ENCODE data around the gene ABCF2. TPM values are rescaled to one million over a fixed set of nuclear protein-coding genes. Genes with fewer than 3 reads are reported as not detected.

ABCF2 gene
- total and polyA plus RNA-seq, 4 donors = 6.3 to 15.6 (median 10.5) TPM

DNA sequence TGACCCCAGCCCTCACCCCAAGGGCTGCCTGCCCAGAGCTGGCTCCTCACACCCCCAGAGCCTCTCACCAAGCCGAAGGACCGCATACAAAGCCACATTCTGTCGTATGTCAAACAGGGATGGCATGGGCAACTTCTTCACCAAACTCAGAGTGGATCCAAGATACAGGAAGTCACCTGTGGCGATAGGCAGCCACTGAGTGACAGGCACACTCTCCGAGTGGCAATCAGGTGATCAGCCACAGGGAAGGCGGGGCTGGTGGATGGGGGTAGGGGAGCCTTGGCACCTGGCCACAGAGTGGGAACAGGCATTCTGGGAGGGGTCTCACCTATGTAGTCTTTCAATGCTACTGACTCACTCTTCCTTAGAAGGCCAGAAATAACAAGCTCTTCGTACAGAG, 32.8 kb downstream of the ABCF2 start:
- H3K4me3 ChIP-seq (ENCODE audit: low read depth in 1 of 3, low read length in 3 of 3) = no peak overlapping the region
- H3K27ac ChIP-seq (ENCODE audit: low read depth in 1 of 2, low read length in 2 of 2) = no peak overlapping the region
- no peaks in the 10 kb centered on the region for H3K9me3 ChIP-seq (ENCODE audit: control insufficient read depth in 4 of 4, low read length in 3 of 4)
- no peak overlapping the region for H3K9ac ChIP-seq (ENCODE audit: low read depth in 1 of 2, low read length in 2 of 2)
- TF ChIP-seq REST (IDR thresholded peaks at IDR 0.05) (no peak), HNF4A (conservative IDR thresholded peaks at IDR 0.05) (no peak), SP1 (IDR thresholded peaks at IDR 0.05) (no peak), HNF4G (IDR thresholded peaks at IDR 0.05) (no peak), TAF1 (conservative IDR thresholded peaks at IDR 0.05) (no peak), JUND (IDR thresholded peaks at IDR 0.05) (no peak), FOXA1 (IDR thresholded peaks at IDR 0.05) (no peak), FOXA2 (IDR thresholded peaks at IDR 0.05) (no peak), GABPA (IDR thresholded peaks at IDR 0.05 in 1 of 2, conservative IDR thresholded peaks at IDR 0.05 in 1 of 2) (no peak)
- TF ChIP-seq, protein P1, sequence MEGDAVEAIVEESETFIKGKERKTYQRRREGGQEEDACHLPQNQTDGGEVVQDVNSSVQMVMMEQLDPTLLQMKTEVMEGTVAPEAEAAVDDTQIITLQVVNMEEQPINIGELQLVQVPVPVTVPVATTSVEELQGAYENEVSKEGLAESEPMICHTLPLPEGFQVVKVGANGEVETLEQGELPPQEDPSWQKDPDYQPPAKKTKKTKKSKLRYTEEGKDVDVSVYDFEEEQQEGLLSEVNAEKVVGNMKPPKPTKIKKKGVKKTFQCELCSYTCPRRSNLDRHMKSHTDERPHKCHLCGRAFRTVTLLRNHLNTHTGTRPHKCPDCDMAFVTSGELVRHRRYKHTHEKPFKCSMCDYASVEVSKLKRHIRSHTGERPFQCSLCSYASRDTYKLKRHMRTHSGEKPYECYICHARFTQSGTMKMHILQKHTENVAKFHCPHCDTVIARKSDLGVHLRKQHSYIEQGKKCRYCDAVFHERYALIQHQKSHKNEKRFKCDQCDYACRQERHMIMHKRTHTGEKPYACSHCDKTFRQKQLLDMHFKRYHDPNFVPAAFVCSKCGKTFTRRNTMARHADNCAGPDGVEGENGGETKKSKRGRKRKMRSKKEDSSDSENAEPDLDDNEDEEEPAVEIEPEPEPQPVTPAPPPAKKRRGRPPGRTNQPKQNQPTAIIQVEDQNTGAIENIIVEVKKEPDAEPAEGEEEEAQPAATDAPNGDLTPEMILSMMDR (IDR thresholded peaks at IDR 0.05; ENCODE audit: low read depth, low read length, missing input control) = no peak
- H3K27me3 ChIP-seq (ENCODE audit: control insufficient read depth in 4 of 4, insufficient read depth in 4 of 4, low read length in 3 of 4) = peaks cover 0 to 9% (median under 1%) of the 10 kb centered on the region in 4 donors
- WGBS = 73% methylated on average over 7 of the region's 7 CpGs
- no peak for DNase-seq (ENCODE audit: low spot score)
- H3K4me1 ChIP-seq (ENCODE audit: control insufficient read depth in 4 of 4, insufficient read depth in 4 of 4, low read length in 3 of 4) = no peaks in the 10 kb centered on the region
- no peaks in the 10 kb centered on the region for H3K36me3 ChIP-seq (ENCODE audit: control insufficient read depth in 4 of 4, insufficient read depth in 3 of 4, low read depth in 1 of 4, low read length in 3 of 4)

GRCh38 chr7:151193203-151193978, 33.6 kb downstream of the ABCF2 start:
- Histone ChIP-seq H3K9ac (ENCODE audit: low read depth in 1 of 2, low read length in 2 of 2) (no peak overlapping the region), H3K27ac (ENCODE audit: low read depth in 1 of 2, low read length in 2 of 2) (no peak overlapping the region), H3K4me1 (ENCODE audit: control insufficient read depth in 4 of 4, insufficient read depth in 4 of 4, low read length in 3 of 4) (no peaks in the 10 kb centered on the region), H3K27me3 (ENCODE audit: control insufficient read depth in 4 of 4, insufficient read depth in 4 of 4, low read length in 3 of 4) (peaks cover 0 to 9% (median under 1%) of the 10 kb centered on the region in 4 donors), H3K4me3 (ENCODE audit: low read depth in 1 of 3, low read length in 3 of 3) (no peak overlapping the region), H3K9me3 (ENCODE audit: control insufficient read depth in 4 of 4, low read length in 3 of 4) (no peaks in the 10 kb centered on the region), H3K36me3 (ENCODE audit: control insufficient read depth in 4 of 4, insufficient read depth in 3 of 4, low read depth in 1 of 4, low read length in 3 of 4) (no peaks in the 10 kb centered on the region)
- WGBS = 93% methylated on average over 14 of the region's 14 CpGs
- no peak for DNase-seq (ENCODE audit: low spot score)
- TF ChIP-seq RAD21 (IDR thresholded peaks at IDR 0.05) = no peak
- TF ChIP-seq YY1 (IDR thresholded peaks at IDR 0.05) = no peak
- TF ChIP-seq HNF4G (IDR thresholded peaks at IDR 0.05) = no peak
- TF ChIP-seq, protein P1 (IDR thresholded peaks at IDR 0.05; ENCODE audit: low read depth, low read length, missing input control) = no peak
- TF ChIP-seq EGR1 (IDR thresholded peaks at IDR 0.05; ENCODE audit: low read depth in 2 of 2) = no peak
- TF ChIP-seq JUND (IDR thresholded peaks at IDR 0.05) = no peak
- no peak for TF ChIP-seq FOXA1 (IDR thresholded peaks at IDR 0.05)
- TF ChIP-seq FOXA2 (IDR thresholded peaks at IDR 0.05) = no peak
- TF ChIP-seq GABPA (IDR thresholded peaks at IDR 0.05 in 1 of 2, conservative IDR thresholded peaks at IDR 0.05 in 1 of 2) = no peak
- TF ChIP-seq, protein P2, sequence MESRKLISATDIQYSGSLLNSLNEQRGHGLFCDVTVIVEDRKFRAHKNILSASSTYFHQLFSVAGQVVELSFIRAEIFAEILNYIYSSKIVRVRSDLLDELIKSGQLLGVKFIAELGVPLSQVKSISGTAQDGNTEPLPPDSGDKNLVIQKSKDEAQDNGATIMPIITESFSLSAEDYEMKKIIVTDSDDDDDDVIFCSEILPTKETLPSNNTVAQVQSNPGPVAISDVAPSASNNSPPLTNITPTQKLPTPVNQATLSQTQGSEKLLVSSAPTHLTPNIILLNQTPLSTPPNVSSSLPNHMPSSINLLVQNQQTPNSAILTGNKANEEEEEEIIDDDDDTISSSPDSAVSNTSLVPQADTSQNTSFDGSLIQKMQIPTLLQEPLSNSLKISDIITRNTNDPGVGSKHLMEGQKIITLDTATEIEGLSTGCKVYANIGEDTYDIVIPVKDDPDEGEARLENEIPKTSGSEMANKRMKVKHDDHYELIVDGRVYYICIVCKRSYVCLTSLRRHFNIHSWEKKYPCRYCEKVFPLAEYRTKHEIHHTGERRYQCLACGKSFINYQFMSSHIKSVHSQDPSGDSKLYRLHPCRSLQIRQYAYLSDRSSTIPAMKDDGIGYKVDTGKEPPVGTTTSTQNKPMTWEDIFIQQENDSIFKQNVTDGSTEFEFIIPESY (IDR thresholded peaks at IDR 0.05) = no peak
- TF ChIP-seq TAF1 (conservative IDR thresholded peaks at IDR 0.05) = no peak
- TF ChIP-seq REST (IDR thresholded peaks at IDR 0.05) = no peak
- TF ChIP-seq, protein P3, sequence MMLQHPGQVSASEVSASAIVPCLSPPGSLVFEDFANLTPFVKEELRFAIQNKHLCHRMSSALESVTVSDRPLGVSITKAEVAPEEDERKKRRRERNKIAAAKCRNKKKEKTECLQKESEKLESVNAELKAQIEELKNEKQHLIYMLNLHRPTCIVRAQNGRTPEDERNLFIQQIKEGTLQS (IDR thresholded peaks at IDR 0.05) = no peak
- TF ChIP-seq SP1 (IDR thresholded peaks at IDR 0.05) = no peak
